SU-DHL-6 (cell line): ENCODE results near the gene SIGLEC14.

Experiments used
- H2AFZ ChIP-seq: fragments of 200-600 bp; sonication (generic); 2 replicates; pipeline ENCODE4 v1.6.1; 2014; ENCODE audit warnings: low read depth, mild to moderate bottlenecking, moderate library complexity, mixed read lengths, antibody characterized with exemption, low read length; ENCODE audit not compliant: severe bottlenecking
- H3F3A ChIP-seq: fragments of 200-600 bp; shearing (Covaris generic); 2 replicates; pipeline ENCODE4 v1.6.0; 2016; ENCODE audit warnings: antibody characterized with exemption, mild to moderate bottlenecking; ENCODE audit not compliant: insufficient read depth
- H3K27ac ChIP-seq: fragments of 200-600 bp; sonication (generic); 2 replicates; pipeline ENCODE4 v1.5.1; 2016; ENCODE audit warnings: low read depth, mild to moderate bottlenecking, low read length, moderate library complexity, mixed read lengths
- H3K27me3 ChIP-seq: fragments of 200-600 bp; sonication (generic), shearing (Covaris generic); 2 replicates; pipeline ENCODE4 v1.6.0; 2014; ENCODE audit warnings: mild to moderate bottlenecking, low read length
- H3K36me3 ChIP-seq: fragments of 200-600 bp; sonication (generic); 2 replicates; pipeline ENCODE4 v1.6.1; 2014; ENCODE audit warnings: mild to moderate bottlenecking, low read length, mixed read lengths
- H3K4me2 ChIP-seq: fragments of 300-600, 200-600 bp; shearing (Covaris generic), sonication (generic); 2 replicates; pipeline ENCODE4 v1.6.0; 2014; ENCODE audit warnings: low read length, low read depth, mild to moderate bottlenecking; ENCODE audit not compliant: poor library complexity, severe bottlenecking
- H3K4me3 ChIP-seq: fragments of 200-600 bp; sonication (generic); 2 replicates; pipeline ENCODE4 v1.5.1; 2014; ENCODE audit warnings: antibody characterized with exemption, low read length, mild to moderate bottlenecking, mixed read lengths; ENCODE audit not compliant: insufficient read depth, poor library complexity, severe bottlenecking
- H3K79me2 ChIP-seq: fragments of 200-600 bp; sonication (generic); 2 replicates; pipeline ENCODE4 v1.6.1; 2014; ENCODE audit warnings: mild to moderate bottlenecking, low read length, moderate library complexity; ENCODE audit not compliant: insufficient read depth
- H3K9ac ChIP-seq: fragments of 200-600 bp; sonication (generic); 2 replicates; pipeline ENCODE4 v1.7.0; 2014; ENCODE audit warnings: mild to moderate bottlenecking, low read length
- H3K9me2 ChIP-seq: fragments of 200-600 bp; sonication (generic); replicated peaks from 2 replicates; pipeline ENCODE4 v1.6.1; 2014; ENCODE audit warnings: low read length; ENCODE audit not compliant: insufficient read depth
- H3K9me3 ChIP-seq: fragments of 200-600 bp; sonication (generic); 2 replicates; pipeline ENCODE4 v1.6.1; 2014; ENCODE audit warnings: low read length, mixed read lengths; ENCODE audit not compliant: insufficient read depth
- H4K20me1 ChIP-seq: fragments of 200-600 bp; sonication (generic); 2 replicates; pipeline ENCODE4 v1.6.1; 2014; ENCODE audit warnings: low read depth, mild to moderate bottlenecking, antibody characterized with exemption, low read length, moderate library complexity, mixed read lengths
- CTCF ChIP-seq: fragments of 200-600 bp; sonication (generic); IDR thresholded peaks from one replicate; pipeline ENCODE4 v1.5.1; 2017; ENCODE audit warnings: antibody characterized with exemption, mild to moderate bottlenecking, low read length, moderate library complexity; ENCODE audit not compliant: insufficient read depth, poor library complexity, severe bottlenecking
- EZH2phosphoT487 ChIP-seq: fragments of 200-600 bp; sonication (generic), shearing (Covaris generic); conservative IDR thresholded peaks from 2 replicates; pipeline ENCODE4 v1.6.1; 2018; ENCODE audit warnings: mild to moderate bottlenecking, antibody characterized with exemption, low read length, moderate library complexity, mixed read lengths

Gene SIGLEC14

DNA sequence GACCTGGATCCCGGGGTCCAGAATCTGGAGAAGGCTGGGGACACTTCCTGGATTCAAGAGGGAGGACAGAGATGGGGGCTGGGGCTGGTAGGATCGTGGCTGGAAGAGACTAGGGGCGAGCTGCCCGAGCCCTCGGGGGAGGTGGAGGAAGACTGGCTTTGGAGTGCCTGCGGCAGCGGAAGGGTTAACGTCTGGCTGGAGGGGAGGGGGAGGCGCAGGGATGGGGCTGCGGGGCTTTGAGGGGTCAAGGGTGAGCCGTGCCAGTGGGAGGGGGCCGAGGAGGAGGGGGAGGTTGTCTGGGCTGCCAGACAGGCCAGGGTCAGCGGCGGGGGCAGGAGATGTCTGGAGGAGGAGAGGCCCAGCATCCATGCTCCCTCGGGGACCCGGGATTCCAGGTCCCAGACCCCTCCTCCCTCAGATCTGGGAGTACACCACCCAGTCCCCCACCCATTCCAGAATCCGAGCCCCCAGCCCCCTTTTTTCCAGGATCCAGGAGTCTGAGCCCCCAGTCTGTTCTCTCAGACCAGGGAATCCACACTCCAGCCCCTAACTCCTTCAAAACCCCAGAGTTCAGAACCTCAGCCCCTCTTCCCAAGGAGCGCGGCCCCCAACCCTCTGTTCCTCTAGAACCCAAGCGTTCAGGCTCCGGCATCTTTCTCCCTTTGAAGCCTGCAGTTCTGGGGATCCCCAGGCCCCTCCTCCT, 43.3 kb upstream of the SIGLEC14 start:
- no peaks in the 10 kb centered on the region for H3K79me2 ChIP-seq
- no peak overlapping the region for H3K4me2 ChIP-seq
- H3K36me3 ChIP-seq, result no peaks in the 10 kb centered on the region
- H3K27ac ChIP-seq, result no peak overlapping the region
- no peaks in the 10 kb centered on the region for H3F3A ChIP-seq
- no peak overlapping the region for H3K9ac ChIP-seq
- H3K27me3 ChIP-seq, result no peaks in the 10 kb centered on the region
- no peaks in the 10 kb centered on the region for H3K9me2 ChIP-seq
- no peak for TF ChIP-seq EZH2phosphoT487
- no peak for TF ChIP-seq CTCF
- no peaks in the 10 kb centered on the region for H3K9me3 ChIP-seq
- no peaks in the 10 kb centered on the region for H4K20me1 ChIP-seq
- no peak overlapping the region for H3K4me3 ChIP-seq
- no peak overlapping the region for H2AFZ ChIP-seq

DNA sequence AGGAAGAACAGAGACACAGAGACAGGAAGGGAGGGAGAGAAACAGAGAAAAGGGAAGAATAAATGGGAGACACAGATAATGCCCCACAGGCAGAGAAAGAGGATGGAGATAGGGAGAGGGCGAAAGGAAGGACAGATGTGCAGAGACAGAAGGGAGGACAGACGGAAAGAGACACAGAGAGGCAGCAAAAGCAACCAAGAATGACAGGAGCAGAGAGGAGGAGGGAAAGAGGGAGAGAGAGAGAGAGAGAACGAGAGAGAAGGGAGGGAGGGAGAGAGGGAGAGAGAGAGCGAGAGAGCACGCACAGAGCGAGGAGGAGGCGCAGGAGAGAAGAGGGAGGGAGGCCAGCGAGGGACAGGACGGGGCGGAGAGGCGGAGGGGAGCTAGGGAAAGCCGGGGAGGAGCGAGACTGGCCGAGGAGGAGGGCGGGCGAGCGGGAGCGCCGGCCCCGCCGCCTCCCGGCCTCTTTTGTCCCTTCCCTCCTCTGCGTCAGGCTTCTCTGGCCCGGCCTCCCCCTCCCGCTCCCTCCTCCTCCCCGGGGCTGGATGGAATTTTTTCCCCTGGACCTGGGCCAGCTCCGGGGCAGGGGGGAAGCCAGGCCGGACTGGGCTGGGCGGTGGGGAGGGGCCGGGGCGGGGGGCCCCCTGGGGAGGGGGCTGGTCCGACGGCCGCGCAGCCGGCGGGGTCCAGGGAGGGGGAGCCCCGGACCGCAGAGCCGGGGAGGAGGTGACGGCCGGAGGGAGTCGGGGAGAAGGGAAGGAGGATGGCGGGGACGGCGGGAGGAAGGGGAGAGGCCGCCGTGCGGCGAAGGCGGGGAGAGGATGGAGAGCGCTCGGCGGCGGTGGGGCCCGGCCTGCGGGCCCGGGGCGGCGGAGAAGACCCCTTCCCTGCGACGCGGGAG, 42.3 kb upstream of the SIGLEC14 start:
- no peak overlapping the region for H3K4me3 ChIP-seq
- H3K9ac ChIP-seq, result no peak overlapping the region
- H3K27me3 ChIP-seq, result no peaks in the 10 kb centered on the region
- no peaks in the 10 kb centered on the region for H3K9me2 ChIP-seq
- H4K20me1 ChIP-seq, result no peaks in the 10 kb centered on the region
- H3K4me2 ChIP-seq, result no peak overlapping the region
- no peaks in the 10 kb centered on the region for H3K79me2 ChIP-seq
- H3K9me3 ChIP-seq, result no peaks in the 10 kb centered on the region
- TF ChIP-seq CTCF (no peak), EZH2phosphoT487 (no peak)
- no peak overlapping the region for H2AFZ ChIP-seq
- H3K27ac ChIP-seq, result no peak overlapping the region
- no peaks in the 10 kb centered on the region for H3F3A ChIP-seq
- no peaks in the 10 kb centered on the region for H3K36me3 ChIP-seq

GRCh38 chr19:51687791-51688670, 41.4 kb upstream of the SIGLEC14 start:
- no peak for TF ChIP-seq EZH2phosphoT487
- TF ChIP-seq CTCF, result no peak
- no peak overlapping the region for H3K9ac ChIP-seq
- H2AFZ ChIP-seq, result no peak overlapping the region
- H3K79me2 ChIP-seq, result no peaks in the 10 kb centered on the region
- H3K27ac ChIP-seq, result no peak overlapping the region
- no peak overlapping the region for H3K4me2 ChIP-seq
- H3K9me3 ChIP-seq, result no peaks in the 10 kb centered on the region
- H3K36me3 ChIP-seq, result no peaks in the 10 kb centered on the region
- no peak overlapping the region for H3K4me3 ChIP-seq
- no peaks in the 10 kb centered on the region for H3F3A ChIP-seq
- H3K9me2 ChIP-seq, result no peaks in the 10 kb centered on the region
- no peaks in the 10 kb centered on the region for H3K27me3 ChIP-seq
- no peaks in the 10 kb centered on the region for H4K20me1 ChIP-seq
